AG09309 (cell line): ENCODE measurements around the gene ACBD3.

Experiments used
- DNase-seq: peaks from one replicate; pipeline ENCODE4 v3.0.0-alpha.2; 2010; ENCODE audit warnings: low read depth
- H3K4me3 ChIP-seq: 2 replicates; pipeline ENCODE4 v1.5.1; 2011; ENCODE audit warnings: mild to moderate bottlenecking, low read depth, low read length, moderate library complexity; ENCODE audit not compliant: control insufficient read depth
- CTCF ChIP-seq: IDR thresholded peaks from 2 replicates; pipeline ENCODE4 v1.5.1; 2011; ENCODE audit warnings: mild to moderate bottlenecking, low read depth, low read length, inconsistent platforms; ENCODE audit not compliant: insufficient read depth, control insufficient read depth; ENCODE audit errors: missing control alignments

The ACBD3 gene

GRCh38 chr1:226158457-226158856 is 28.1 kb downstream of the ACBD3 start:
- DNase-seq = no peak
- TF ChIP-seq CTCF = no peak
- no peak overlapping the region for H3K4me3 ChIP-seq

- no peak for DNase-seq
- no peak for TF ChIP-seq CTCF
- H3K4me3 ChIP-seq = no peak overlapping the region
These were observed 28.7 kb downstream of the ACBD3 start for GRCh38 chr1:226157761-226158316.

- TF ChIP-seq CTCF = no peak
- no peak for DNase-seq
- no peak overlapping the region for H3K4me3 ChIP-seq
These were observed 31.9 kb downstream of the ACBD3 start for GRCh38 chr1:226154593-226154992.

- no peak for TF ChIP-seq CTCF
- no peak overlapping the region for H3K4me3 ChIP-seq
- no peak for DNase-seq
These were observed 36.7 kb downstream of the ACBD3 start for GRCh38 chr1:226149806-226150205.

GRCh38 chr1:226148121-226148648 is 38.4 kb downstream of the ACBD3 start:
- H3K4me3 ChIP-seq = no peak overlapping the region
- DNase-seq = no peak
- TF ChIP-seq CTCF = no peak

- DNase-seq = no peak
- no peak for TF ChIP-seq CTCF
- no peak overlapping the region for H3K4me3 ChIP-seq
These were observed 42.5 kb downstream of the ACBD3 start for GRCh38 chr1:226144045-226144444.
